RWPE2 (cell line): ENCODE measurements around the gene RC3H2.

Experiments used
- ATAC-seq: fragments of 200-7000 bp; cut with Tn5 transposase; 3 replicates; pipeline ENCODE4 v1.9.1; 2021; ENCODE audit warnings: low read depth
- DNase-seq: peaks from one replicate; pipeline ENCODE4 v3.0.0-alpha.2; 2020; ENCODE audit warnings: low spot score
- H3K27ac ChIP-seq: fragments of 450-650 bp; 2 replicates; pipeline ENCODE4 v1.5.1; 2017; ENCODE audit warnings: mild to moderate bottlenecking; ENCODE audit not compliant: poor library complexity, severe bottlenecking
- H3K27me3 ChIP-seq: fragments of 250-450 bp; sonication (Bioruptor Pico); 2 replicates; pipeline ENCODE4 v1.5.1; 2021; ENCODE audit warnings: mild to moderate bottlenecking, moderate library complexity; ENCODE audit not compliant: insufficient read depth, poor library complexity, severe bottlenecking
- H3K36me3 ChIP-seq: fragments of 250-450 bp; sonication (Bioruptor Pico); 2 replicates; pipeline ENCODE4 v1.5.1; 2020; ENCODE audit warnings: low read depth, mild to moderate bottlenecking, moderate library complexity
- H3K4me1 ChIP-seq: fragments of 250-450 bp; sonication (Bioruptor Pico); 2 replicates; pipeline ENCODE4 v1.5.1; 2021; ENCODE audit warnings: mild to moderate bottlenecking, moderate library complexity; ENCODE audit not compliant: insufficient read depth, poor library complexity, severe bottlenecking
- H3K4me3 ChIP-seq: fragments of 250-450 bp; sonication (Bioruptor Pico); 2 replicates; pipeline ENCODE4 v1.5.1; 2021; ENCODE audit warnings: mild to moderate bottlenecking, moderate library complexity; ENCODE audit not compliant: severe bottlenecking
- H3K9me3 ChIP-seq: fragments of 250-450 bp; sonication (Bioruptor Pico); 2 replicates; pipeline ENCODE4 v1.5.1; 2021; ENCODE audit warnings: mild to moderate bottlenecking, moderate library complexity; ENCODE audit not compliant: severe bottlenecking
- TF ChIP-seq, protein P1 (sequence below): fragments of 450-650 bp; IDR thresholded peaks from one replicate; pipeline ENCODE4 v1.5.1; 2017; ENCODE audit warnings: mild to moderate bottlenecking, moderate library complexity; ENCODE audit not compliant: poor library complexity, severe bottlenecking

RC3H2 gene

DNA sequence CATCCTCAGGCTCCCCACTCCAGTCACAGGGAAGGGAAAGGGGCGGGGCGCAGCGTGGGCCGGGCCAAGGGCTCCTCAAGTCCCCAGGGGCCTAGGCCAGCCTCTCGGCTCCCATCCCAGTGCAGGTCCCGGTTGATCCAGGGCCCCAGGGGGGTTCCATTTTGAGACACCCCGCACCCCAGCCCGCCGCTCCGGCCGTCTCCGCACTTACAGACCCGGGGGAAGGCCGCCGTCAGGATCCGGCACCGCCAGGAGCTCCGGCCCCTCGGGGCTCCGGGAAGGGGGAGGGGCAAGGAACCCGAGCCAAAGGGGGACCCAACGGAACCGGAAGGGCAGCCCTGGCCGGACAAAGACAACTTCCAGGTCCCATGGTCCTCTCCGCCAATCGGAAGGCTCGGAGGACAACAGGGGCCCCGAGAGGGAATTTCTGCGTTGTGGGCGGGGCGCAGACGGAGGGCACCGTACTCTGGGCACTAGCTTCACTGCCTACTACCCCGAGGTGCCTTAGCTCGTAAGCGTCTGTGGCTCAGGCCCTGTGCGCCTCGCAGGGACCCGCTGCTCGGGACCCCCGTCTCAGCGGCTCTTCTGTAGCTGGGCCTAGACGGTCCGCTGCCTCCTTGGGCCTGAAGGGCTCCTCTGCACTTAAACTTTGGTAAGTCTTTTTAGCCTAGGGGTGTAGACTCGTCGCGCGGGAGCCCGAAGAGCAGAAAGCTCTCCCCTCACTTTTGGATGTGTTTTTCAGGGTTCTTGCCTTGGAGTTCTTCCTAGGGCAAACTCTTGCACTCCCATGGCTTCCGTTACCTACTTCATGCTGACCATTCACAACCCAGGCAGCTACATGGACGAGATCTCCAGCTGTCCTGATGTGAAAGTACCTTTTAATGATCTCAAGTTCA, 26.3 kb upstream of the RC3H2 start, which contains the start of gene ZBTB26:
ZBTB26 (minus strand) TSS at position 287 of the 896 bp plus-strand sequence. CDS start 11,578 bp downstream, outside the sequence.
- Histone ChIP-seq H3K27ac (peak within 1 kb of the TSS; percentile 59), H3K27me3 (no peaks in the 10 kb centered on the region), H3K36me3 (peaks cover 11% of the 10 kb centered on the region), H3K4me3 (peak within 1 kb of the TSS; percentile 84), H3K9me3 (no peaks in the 10 kb centered on the region), H3K4me1 (peaks cover 14% of the 10 kb centered on the region)
- TF ChIP-seq, protein P1, sequence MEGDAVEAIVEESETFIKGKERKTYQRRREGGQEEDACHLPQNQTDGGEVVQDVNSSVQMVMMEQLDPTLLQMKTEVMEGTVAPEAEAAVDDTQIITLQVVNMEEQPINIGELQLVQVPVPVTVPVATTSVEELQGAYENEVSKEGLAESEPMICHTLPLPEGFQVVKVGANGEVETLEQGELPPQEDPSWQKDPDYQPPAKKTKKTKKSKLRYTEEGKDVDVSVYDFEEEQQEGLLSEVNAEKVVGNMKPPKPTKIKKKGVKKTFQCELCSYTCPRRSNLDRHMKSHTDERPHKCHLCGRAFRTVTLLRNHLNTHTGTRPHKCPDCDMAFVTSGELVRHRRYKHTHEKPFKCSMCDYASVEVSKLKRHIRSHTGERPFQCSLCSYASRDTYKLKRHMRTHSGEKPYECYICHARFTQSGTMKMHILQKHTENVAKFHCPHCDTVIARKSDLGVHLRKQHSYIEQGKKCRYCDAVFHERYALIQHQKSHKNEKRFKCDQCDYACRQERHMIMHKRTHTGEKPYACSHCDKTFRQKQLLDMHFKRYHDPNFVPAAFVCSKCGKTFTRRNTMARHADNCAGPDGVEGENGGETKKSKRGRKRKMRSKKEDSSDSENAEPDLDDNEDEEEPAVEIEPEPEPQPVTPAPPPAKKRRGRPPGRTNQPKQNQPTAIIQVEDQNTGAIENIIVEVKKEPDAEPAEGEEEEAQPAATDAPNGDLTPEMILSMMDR = no peak
- DNase-seq (peak; percentile 97), ATAC-seq (peak; percentile 98)

DNA sequence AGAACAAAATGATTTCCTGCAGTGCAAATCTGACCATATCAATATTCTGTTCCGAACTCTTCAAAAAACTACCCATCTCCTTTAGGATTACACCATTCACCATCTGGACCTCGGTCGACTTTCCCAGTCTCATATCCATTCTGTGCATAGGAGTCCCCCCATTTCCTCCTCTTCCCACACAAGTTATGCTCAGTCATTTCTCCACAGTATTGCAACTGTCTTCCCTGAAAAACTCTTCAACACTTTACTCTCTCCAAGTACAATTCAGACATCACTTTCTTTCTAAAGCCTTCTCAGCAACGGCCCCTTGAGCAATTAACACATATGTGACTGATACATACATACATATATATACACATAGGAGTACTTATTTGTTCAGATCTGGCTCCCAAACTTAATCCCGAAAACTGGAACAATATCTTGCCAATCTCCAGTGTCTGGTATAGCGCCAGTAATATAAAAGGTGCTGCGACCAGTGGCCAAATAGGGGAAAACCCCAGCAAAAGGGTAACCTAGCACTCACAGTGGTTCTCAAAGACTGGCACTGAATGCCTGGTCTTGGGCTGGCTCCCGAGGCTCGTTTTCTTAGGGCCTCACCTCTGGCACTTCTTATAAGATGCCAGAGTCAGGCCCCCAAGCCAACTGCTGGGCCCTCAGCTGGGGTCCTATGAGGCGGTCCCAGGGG, 25.5 kb upstream of the RC3H2 start:
- Histone ChIP-seq H3K36me3 (peaks cover 8% of the 10 kb centered on the region; the same call in 1 of the 2 replicates), H3K27me3 (no peaks in the 10 kb centered on the region), H3K9me3 (no peaks in the 10 kb centered on the region), H3K4me3 (peak overlapping the region; percentile 84), H3K4me1 (peaks cover 14% of the 10 kb centered on the region), H3K27ac (peak overlapping the region; percentile 59)
- TF ChIP-seq, protein P1 = no peak
- no peak for DNase-seq
- ATAC-seq = no peak

DNA sequence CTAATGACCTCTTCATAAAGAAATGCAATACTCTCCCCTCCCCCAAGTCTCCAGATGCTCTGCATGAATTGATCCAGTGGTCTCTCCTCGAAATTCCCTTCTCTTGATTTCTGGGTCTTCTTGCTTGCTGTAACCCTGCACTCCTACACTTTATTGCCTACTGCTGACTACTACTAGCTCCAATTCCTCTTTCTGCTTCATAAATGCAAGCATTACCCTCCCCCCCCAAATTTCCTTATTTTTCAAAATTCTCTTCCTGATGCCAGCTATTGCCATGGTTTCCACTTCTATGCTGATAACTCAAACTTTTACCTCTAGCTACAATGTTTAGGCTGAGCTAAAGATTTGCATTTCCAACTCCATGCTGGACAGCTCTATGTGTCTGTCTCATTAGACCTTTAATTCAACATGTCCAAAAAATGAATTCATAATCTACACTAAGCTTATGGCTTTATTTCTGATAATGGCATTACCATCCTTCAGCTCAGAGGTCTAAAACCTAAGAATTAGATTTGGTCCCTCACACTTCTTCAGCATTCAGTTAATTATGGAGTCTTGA, 24.7 kb upstream of the RC3H2 start:
- no peaks in the 10 kb centered on the region for H3K27me3 ChIP-seq
- no peaks in the 10 kb centered on the region for H3K9me3 ChIP-seq
- DNase-seq (no peak), ATAC-seq (no peak)
- H3K4me1 ChIP-seq = peaks cover 14% of the 10 kb centered on the region
- H3K27ac ChIP-seq = no peak overlapping the region
- no peak overlapping the region for H3K4me3 ChIP-seq
- H3K36me3 ChIP-seq = peaks cover 8% of the 10 kb centered on the region; the same call in 1 of the 2 replicates
- TF ChIP-seq, protein P1 = no peak

DNA sequence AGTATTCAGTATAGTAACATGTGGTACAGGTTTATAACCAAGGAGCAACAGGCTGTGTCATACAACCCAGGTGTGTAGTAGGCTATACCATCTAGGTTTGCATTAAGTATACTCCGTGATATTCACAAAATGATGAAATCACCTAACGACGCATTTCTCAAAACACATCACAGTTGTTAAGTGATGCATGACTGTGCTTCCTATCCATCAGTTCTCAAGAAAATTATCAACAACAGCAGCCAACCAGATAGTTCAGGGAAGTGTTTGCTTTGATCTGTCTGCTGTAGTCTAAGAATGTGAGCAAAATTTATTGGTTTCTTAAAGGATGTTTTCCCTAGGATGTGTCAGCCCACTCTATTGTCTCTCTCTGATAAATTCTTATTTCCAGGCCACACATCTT, 18.8 kb upstream of the RC3H2 start:
- Histone ChIP-seq H3K4me3 (no peak overlapping the region), H3K4me1 (no peaks in the 10 kb centered on the region), H3K27ac (no peak overlapping the region), H3K27me3 (no peaks in the 10 kb centered on the region), H3K9me3 (no peaks in the 10 kb centered on the region), H3K36me3 (peaks cover 39% of the 10 kb centered on the region)
- DNase-seq (no peak), ATAC-seq (no peak)
- TF ChIP-seq, protein P1 = no peak
